ENCODE data around the gene MRPL23. TPM values are rescaled to one million over a fixed set of nuclear protein-coding genes. Genes with fewer than 3 reads are reported as not detected.

MRPL23 gene
- total and polyA plus RNA-seq, 2 donors (not counting 1 experiment from before 2014, with no cell fraction given), result 68.2 to 95.3 TPM

DNA sequence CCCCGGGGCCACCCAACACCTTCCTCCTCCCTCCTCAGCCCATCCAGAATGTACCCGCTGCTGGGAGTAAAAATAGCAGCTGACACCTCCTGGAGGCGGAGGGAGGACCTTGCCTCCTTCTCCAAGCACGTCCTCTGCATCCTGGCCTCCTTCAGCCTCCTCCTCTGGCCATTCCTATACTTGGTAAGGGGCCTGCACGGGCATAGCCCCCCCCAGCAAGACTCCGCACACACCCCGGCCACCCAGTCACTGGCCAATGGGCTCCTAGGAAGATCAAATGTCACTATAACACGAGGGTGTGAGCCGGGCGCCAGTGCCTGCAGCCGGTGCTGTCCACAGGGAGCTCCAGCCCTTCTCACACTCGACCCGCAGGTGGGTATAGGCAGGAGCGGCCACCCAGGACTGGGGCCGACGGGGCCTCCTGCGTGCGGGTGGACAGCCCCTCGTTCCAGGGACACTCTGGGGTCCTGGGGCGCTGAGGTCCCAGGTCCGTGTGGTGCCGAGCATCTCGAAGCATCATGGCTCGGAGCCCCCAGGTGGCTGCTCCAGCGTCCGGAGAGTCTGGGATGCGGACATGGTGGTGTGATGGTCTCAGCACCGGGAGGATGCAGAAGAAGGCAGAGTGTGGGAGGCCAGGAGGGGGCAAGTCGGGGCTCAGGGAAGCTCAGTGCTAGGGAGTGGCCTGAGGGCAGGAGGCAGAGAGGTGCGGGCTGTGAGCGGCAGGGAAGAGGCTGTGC lies 27.6 kb upstream of the MRPL23 start, which contains the start of gene TNNT3:
TNNT3 (plus strand) TSS at position 313 of the 737 bp plus-strand sequence. CDS start 3,172 bp downstream, outside the sequence.
- H2AFZ ChIP-seq (ENCODE audit: low read length), result no peak within 1 kb of the TSS
- no peaks in the 10 kb centered on the region for H3K27me3 ChIP-seq (ENCODE audit: control insufficient read depth, insufficient read depth, low read length)
- H3K4me2 ChIP-seq (ENCODE audit: extremely low read depth, insufficient read depth, low read length), result no peak within 1 kb of the TSS
- no peaks in the 10 kb centered on the region for H3K9me3 ChIP-seq (ENCODE audit: control insufficient read depth, insufficient read depth, low read depth, low read length)
- H3K36me3 ChIP-seq (ENCODE audit: control insufficient read depth, insufficient read depth, low read length), result no peaks in the 10 kb centered on the region
- no peak within 1 kb of the TSS for H3K4me3 ChIP-seq (replicated peaks in 1 of 4; ENCODE audit: control extremely low read depth in 1 of 4, insufficient read depth in 1 of 4, low read depth in 3 of 4, low read length in 4 of 4)
- H3K79me2 ChIP-seq (ENCODE audit: control insufficient read depth, insufficient read depth, low read length), result no peaks in the 10 kb centered on the region
- H3K4me1 ChIP-seq (ENCODE audit: control insufficient read depth, extremely low read depth, insufficient read depth, low read length), result no peaks in the 10 kb centered on the region
- no peak within 1 kb of the TSS for H3K27ac ChIP-seq (ENCODE audit: insufficient read depth, low read length)
- no peak within 1 kb of the TSS for H3K9ac ChIP-seq (ENCODE audit: insufficient read depth, low read length)
- H4K20me1 ChIP-seq (ENCODE audit: control insufficient read depth, extremely low read depth, insufficient read depth, low read length), result no peaks in the 10 kb centered on the region
- no peak for DNase-seq (ENCODE audit: low read depth in 2 of 2)
- TF ChIP-seq, protein P1, sequence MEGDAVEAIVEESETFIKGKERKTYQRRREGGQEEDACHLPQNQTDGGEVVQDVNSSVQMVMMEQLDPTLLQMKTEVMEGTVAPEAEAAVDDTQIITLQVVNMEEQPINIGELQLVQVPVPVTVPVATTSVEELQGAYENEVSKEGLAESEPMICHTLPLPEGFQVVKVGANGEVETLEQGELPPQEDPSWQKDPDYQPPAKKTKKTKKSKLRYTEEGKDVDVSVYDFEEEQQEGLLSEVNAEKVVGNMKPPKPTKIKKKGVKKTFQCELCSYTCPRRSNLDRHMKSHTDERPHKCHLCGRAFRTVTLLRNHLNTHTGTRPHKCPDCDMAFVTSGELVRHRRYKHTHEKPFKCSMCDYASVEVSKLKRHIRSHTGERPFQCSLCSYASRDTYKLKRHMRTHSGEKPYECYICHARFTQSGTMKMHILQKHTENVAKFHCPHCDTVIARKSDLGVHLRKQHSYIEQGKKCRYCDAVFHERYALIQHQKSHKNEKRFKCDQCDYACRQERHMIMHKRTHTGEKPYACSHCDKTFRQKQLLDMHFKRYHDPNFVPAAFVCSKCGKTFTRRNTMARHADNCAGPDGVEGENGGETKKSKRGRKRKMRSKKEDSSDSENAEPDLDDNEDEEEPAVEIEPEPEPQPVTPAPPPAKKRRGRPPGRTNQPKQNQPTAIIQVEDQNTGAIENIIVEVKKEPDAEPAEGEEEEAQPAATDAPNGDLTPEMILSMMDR (conservative IDR thresholded peaks at IDR 0.05 in 1 of 2, IDR thresholded peaks at IDR 0.05 in 1 of 2; ENCODE audit: low read depth in 1 of 2, low read length in 2 of 2), result no peak
- TF ChIP-seq EZH2 (IDR thresholded peaks at IDR 0.05; ENCODE audit: low read length, missing control alignments), result no peak

DNA sequence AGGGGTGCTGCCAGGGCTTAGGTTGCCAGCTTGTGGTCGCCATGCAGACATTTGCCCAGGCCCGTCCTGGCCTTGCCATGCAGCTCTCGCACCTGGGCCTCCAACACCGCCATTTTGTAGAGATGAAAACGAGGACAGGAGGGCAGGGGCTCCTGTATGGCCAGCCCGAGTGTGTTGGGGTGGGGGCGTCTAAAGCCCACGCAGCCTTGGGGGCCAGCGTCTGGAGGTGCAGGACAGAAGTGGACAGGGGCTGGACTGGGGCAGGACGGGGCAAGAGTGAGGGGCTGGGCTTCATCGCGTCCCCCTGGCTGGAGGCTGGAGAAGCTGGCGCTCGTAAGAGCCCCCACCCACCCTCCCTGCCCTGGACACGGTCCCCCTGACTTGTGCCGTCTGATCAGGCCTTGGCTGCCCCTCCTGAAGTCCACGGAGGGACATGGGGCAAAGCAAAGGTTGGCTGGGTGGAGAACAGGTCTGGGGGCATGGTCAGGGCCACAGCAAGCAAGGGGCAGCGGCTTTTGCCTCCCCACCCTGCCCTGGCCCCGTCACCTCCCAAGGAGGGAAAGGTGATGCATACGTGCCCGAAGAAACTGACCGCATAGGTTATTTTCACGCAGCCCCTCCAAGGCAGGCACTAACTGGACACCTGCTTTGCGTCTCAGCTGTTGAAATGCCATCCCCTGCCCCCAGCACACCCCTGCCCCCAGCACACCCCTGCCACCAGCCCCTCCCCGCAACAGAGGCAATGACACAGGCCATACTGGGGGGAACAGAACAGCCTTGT lies 26.8 kb upstream of the MRPL23 start:
- H3K4me2 ChIP-seq (ENCODE audit: extremely low read depth, insufficient read depth, low read length), result no peak overlapping the region
- no peak overlapping the region for H3K27ac ChIP-seq (ENCODE audit: insufficient read depth, low read length)
- H3K36me3 ChIP-seq (ENCODE audit: control insufficient read depth, insufficient read depth, low read length), result no peaks in the 10 kb centered on the region
- TF ChIP-seq, protein P1 (conservative IDR thresholded peaks at IDR 0.05 in 1 of 2, IDR thresholded peaks at IDR 0.05 in 1 of 2; ENCODE audit: low read depth in 1 of 2, low read length in 2 of 2), result no peak
- no peak for TF ChIP-seq EZH2 (IDR thresholded peaks at IDR 0.05; ENCODE audit: low read length, missing control alignments)
- H3K79me2 ChIP-seq (ENCODE audit: control insufficient read depth, insufficient read depth, low read length), result no peaks in the 10 kb centered on the region
- no peaks in the 10 kb centered on the region for H4K20me1 ChIP-seq (ENCODE audit: control insufficient read depth, extremely low read depth, insufficient read depth, low read length)
- no peaks in the 10 kb centered on the region for H3K4me1 ChIP-seq (ENCODE audit: control insufficient read depth, extremely low read depth, insufficient read depth, low read length)
- no peak overlapping the region for H2AFZ ChIP-seq (ENCODE audit: low read length)
- H3K27me3 ChIP-seq (ENCODE audit: control insufficient read depth, insufficient read depth, low read length), result no peaks in the 10 kb centered on the region
- H3K4me3 ChIP-seq (replicated peaks in 1 of 4; ENCODE audit: control extremely low read depth in 1 of 4, insufficient read depth in 1 of 4, low read depth in 3 of 4, low read length in 4 of 4), result no peak overlapping the region
- H3K9me3 ChIP-seq (ENCODE audit: control insufficient read depth, insufficient read depth, low read depth, low read length), result no peaks in the 10 kb centered on the region
- DNase-seq (ENCODE audit: low read depth in 2 of 2), result no peak
- no peak overlapping the region for H3K9ac ChIP-seq (ENCODE audit: insufficient read depth, low read length)

DNA sequence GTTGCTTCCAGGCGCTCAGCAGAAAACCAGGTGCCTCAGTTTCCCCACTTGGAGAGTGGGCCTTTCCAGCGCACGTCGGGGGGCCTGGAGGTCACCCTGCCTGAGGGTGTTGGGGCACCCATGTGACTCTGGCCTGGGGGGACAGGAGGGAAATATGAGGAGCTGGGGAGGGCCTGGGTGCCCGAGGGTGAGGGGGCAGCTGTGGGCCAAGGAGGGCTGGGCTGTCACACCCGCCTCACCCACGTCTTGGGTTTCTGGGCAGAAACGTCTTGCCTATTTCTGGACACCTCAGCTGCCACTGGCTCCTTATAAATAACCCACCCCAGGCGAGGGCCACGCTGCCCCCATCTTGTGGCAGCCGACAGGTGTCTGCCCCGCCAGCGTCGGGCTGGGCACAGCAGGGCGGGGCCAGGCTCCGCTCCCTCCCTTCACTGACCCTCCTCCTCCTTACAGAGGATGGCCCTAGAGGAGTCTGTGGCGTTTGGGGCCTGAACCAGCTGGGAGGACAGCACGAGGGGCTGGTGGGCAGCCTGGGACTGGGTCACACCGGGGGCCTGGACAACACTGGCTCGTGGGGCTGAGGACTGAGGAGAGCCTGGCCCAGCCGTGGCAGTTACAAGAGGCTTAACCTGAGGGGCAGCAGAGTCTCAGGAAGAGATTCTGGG lies 26.1 kb upstream of the MRPL23 start:
- H3K4me3 ChIP-seq (replicated peaks in 1 of 4; ENCODE audit: control extremely low read depth in 1 of 4, insufficient read depth in 1 of 4, low read depth in 3 of 4, low read length in 4 of 4), result no peak overlapping the region
- H3K79me2 ChIP-seq (ENCODE audit: control insufficient read depth, insufficient read depth, low read length), result no peaks in the 10 kb centered on the region
- H3K9ac ChIP-seq (ENCODE audit: insufficient read depth, low read length), result no peak overlapping the region
- no peaks in the 10 kb centered on the region for H3K36me3 ChIP-seq (ENCODE audit: control insufficient read depth, insufficient read depth, low read length)
- no peak for TF ChIP-seq EZH2 (IDR thresholded peaks at IDR 0.05; ENCODE audit: low read length, missing control alignments)
- TF ChIP-seq, protein P1 (conservative IDR thresholded peaks at IDR 0.05 in 1 of 2, IDR thresholded peaks at IDR 0.05 in 1 of 2; ENCODE audit: low read depth in 1 of 2, low read length in 2 of 2), result no peak
- no peaks in the 10 kb centered on the region for H3K4me1 ChIP-seq (ENCODE audit: control insufficient read depth, extremely low read depth, insufficient read depth, low read length)
- H3K9me3 ChIP-seq (ENCODE audit: control insufficient read depth, insufficient read depth, low read depth, low read length), result no peaks in the 10 kb centered on the region
- H4K20me1 ChIP-seq (ENCODE audit: control insufficient read depth, extremely low read depth, insufficient read depth, low read length), result no peaks in the 10 kb centered on the region
- DNase-seq (ENCODE audit: low read depth in 2 of 2), result no peak
- H3K27ac ChIP-seq (ENCODE audit: insufficient read depth, low read length), result no peak overlapping the region
- H3K4me2 ChIP-seq (ENCODE audit: extremely low read depth, insufficient read depth, low read length), result no peak overlapping the region
- no peaks in the 10 kb centered on the region for H3K27me3 ChIP-seq (ENCODE audit: control insufficient read depth, insufficient read depth, low read length)
- H2AFZ ChIP-seq (ENCODE audit: low read length), result no peak overlapping the region
